ENCODE measurements around the gene LCE1F. TPM values are rescaled to one million over a fixed set of nuclear protein-coding genes. Genes with fewer than 3 reads are reported as not detected.

The LCE1F gene
- total RNA-seq, 4 donors from 2014 or later = not detected

DNA sequence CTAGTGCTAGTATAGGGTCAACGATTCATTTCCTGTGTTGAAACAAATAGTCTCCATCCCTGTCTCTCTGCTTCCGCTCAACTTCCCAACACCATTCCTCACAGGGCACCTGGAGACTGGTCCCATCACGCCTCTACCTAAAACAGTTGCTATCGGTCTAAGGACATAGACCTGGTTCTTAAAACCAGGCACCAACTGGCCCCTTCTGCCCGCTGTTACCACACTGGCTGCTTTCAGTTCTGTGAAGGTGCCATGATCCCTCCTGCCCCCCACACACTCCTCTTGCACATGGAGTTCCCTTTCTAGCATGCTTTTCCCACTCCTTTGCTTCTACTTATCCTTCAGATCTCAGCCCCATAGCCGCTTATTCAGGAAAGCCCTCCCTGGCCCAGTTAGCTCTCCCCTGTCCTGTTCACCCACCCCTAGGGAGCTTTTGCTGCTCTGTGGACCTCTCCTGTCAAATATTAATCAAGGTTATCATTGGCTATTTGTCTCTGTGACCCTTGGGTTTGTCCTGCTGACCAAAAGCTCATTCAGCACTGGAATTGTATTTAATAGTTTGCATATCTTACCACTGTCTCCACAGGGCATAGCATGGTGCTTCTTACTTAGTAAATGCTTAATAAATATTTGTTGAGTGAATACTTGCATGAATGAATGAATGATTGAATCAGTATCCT lies 29.0 kb upstream of the LCE1F start:
- no peaks in the 10 kb centered on the region for H3K36me3 ChIP-seq
- TF ChIP-seq POLR2A (IDR thresholded peaks at IDR 0.05; ENCODE audit: low read depth) (no peak), EP300 (IDR thresholded peaks at IDR 0.05) (no peak), POLR2AphosphoS5 (IDR thresholded peaks at IDR 0.05) (no peak)
- TF ChIP-seq, protein P1, sequence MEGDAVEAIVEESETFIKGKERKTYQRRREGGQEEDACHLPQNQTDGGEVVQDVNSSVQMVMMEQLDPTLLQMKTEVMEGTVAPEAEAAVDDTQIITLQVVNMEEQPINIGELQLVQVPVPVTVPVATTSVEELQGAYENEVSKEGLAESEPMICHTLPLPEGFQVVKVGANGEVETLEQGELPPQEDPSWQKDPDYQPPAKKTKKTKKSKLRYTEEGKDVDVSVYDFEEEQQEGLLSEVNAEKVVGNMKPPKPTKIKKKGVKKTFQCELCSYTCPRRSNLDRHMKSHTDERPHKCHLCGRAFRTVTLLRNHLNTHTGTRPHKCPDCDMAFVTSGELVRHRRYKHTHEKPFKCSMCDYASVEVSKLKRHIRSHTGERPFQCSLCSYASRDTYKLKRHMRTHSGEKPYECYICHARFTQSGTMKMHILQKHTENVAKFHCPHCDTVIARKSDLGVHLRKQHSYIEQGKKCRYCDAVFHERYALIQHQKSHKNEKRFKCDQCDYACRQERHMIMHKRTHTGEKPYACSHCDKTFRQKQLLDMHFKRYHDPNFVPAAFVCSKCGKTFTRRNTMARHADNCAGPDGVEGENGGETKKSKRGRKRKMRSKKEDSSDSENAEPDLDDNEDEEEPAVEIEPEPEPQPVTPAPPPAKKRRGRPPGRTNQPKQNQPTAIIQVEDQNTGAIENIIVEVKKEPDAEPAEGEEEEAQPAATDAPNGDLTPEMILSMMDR (IDR thresholded peaks at IDR 0.05) = no peak
- WGBS = 81% methylated on average over 6 of the region's 6 CpGs
- H3K4me3 ChIP-seq = no peak overlapping the region
- H3K9me3 ChIP-seq = no peaks in the 10 kb centered on the region
- no peak overlapping the region for H3K27ac ChIP-seq (replicated peaks in 1 of 4)
- intact Hi-C loops (cut with DNase I) = no loop called here
- H3K4me1 ChIP-seq = no peaks in the 10 kb centered on the region
- no peaks in the 10 kb centered on the region for H3K27me3 ChIP-seq
- DNase-seq (ENCODE audit: extremely low spot score) = no peak

DNA sequence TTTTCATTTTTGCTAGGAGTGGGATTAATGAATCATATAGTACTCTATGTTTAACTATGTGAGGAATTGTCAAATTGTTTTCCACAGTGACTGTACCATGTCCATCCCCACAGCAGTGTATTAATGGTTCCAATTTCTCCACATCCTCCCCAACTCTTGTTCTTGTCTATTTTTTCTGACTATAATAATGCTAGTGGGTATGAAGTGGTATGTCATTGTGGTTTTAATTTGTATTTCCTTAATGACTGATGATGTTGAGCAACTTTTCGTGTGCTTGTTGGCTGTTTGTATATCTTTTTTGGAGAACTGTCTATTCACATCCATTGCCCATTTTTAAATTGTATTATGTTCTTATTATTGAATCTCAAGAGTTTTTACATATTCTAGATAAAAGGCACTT lies 27.1 kb upstream of the LCE1F start:
- no peak for DNase-seq (ENCODE audit: extremely low spot score)
- Histone ChIP-seq H3K9me3 (no peaks in the 10 kb centered on the region), H3K4me3 (no peak overlapping the region), H3K27ac (replicated peaks in 1 of 4) (no peak overlapping the region), H3K27me3 (no peaks in the 10 kb centered on the region), H3K4me1 (no peaks in the 10 kb centered on the region), H3K36me3 (no peaks in the 10 kb centered on the region)
- TF ChIP-seq POLR2AphosphoS5 (IDR thresholded peaks at IDR 0.05) (no peak), EP300 (IDR thresholded peaks at IDR 0.05) (no peak), POLR2A (IDR thresholded peaks at IDR 0.05; ENCODE audit: low read depth) (no peak)
- TF ChIP-seq, protein P1 (IDR thresholded peaks at IDR 0.05) = no peak
- intact Hi-C loops (cut with DNase I) = no loop called here
- WGBS = 44% methylated on average over 1 of the region's 1 CpG

DNA sequence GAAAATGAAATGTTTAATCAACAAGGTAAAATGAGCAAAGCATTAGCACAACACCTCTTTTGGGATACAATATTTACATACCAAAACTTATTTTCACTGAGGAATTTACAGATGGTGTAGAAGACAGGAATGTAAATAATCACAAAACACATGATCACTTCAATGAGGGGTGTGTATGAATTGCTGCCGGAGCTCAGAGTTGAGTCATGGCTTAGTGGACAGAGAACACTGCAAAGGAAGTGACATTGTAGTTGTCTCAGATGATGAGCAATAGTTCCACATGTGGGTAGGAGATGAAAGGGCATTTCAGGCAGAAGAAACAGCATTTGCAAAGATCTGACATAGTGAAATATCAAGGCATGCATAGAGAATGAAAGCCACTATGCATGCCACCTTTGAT lies 22.7 kb upstream of the LCE1F start:
- Histone ChIP-seq H3K4me1 (no peaks in the 10 kb centered on the region), H3K9me3 (no peaks in the 10 kb centered on the region), H3K4me3 (no peak overlapping the region), H3K27ac (replicated peaks in 1 of 4) (no peak overlapping the region), H3K27me3 (peaks cover 0 to 3% (median 0%) of the 10 kb centered on the region in 4 donors), H3K36me3 (no peaks in the 10 kb centered on the region)
- DNase-seq (ENCODE audit: extremely low spot score) = no peak
- TF ChIP-seq POLR2AphosphoS5 (IDR thresholded peaks at IDR 0.05) = no peak
- TF ChIP-seq POLR2A (IDR thresholded peaks at IDR 0.05; ENCODE audit: low read depth) = no peak
- TF ChIP-seq, protein P1 (IDR thresholded peaks at IDR 0.05) = no peak
- no peak for TF ChIP-seq EP300 (IDR thresholded peaks at IDR 0.05)
- 25% methylated on average over 1 of the region's 1 CpG for WGBS
- intact Hi-C loops (cut with DNase I) = no loop called here

DNA sequence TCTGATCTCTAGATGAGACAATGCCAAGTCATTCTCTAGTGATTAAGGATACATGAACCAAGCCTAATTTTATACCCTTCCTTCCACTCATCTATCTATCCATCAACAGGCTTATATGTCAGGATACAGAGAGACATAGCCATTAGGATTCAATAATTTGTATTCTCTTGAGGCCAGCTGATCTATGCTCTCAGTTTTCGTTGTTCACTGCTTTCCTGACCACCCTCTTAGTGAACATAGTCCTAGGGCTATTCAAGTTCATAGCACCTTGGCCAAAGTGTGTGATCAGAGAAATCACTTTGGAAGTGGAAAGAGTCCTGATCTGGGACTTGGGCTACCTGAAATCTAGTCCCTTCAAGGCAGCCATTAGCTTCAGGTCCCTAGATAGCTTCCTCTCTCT lies 21.4 kb upstream of the LCE1F start:
- Histone ChIP-seq H3K36me3 (no peaks in the 10 kb centered on the region), H3K9me3 (no peaks in the 10 kb centered on the region), H3K27me3 (peaks cover 0 to 3% (median 0%) of the 10 kb centered on the region in 4 donors), H3K4me1 (no peaks in the 10 kb centered on the region), H3K4me3 (no peak overlapping the region), H3K27ac (replicated peaks in 1 of 4) (no peak overlapping the region)
- 50% methylated on average over 1 of the region's 1 CpG for WGBS
- intact Hi-C loops (cut with DNase I) = no loop called here
- TF ChIP-seq POLR2AphosphoS5 (IDR thresholded peaks at IDR 0.05) = no peak
- no peak for TF ChIP-seq EP300 (IDR thresholded peaks at IDR 0.05)
- TF ChIP-seq, protein P1 (IDR thresholded peaks at IDR 0.05) = no peak
- no peak for TF ChIP-seq POLR2A (IDR thresholded peaks at IDR 0.05; ENCODE audit: low read depth)
- no peak for DNase-seq (ENCODE audit: extremely low spot score)

DNA sequence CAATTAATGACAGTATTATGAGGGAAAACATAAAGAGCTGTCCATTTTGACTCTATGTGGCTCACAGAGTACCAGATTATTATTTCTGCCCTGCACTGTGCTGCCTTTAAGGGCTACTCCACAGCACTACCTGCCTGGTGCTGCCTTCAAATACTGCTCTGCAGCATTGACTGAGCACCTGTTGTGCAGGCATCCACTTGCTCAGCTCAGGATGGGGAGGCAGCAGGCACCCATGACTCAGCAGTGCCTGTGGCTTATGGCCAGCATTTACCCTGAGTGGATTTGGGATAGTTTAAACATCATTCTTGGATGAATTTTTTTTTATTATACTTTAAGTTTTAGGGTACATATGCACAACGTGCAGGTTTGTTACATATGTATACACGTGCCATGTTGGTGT lies 18.1 kb upstream of the LCE1F start:
- Histone ChIP-seq H3K27ac (replicated peaks in 1 of 4) (no peak overlapping the region), H3K36me3 (no peaks in the 10 kb centered on the region), H3K9me3 (no peaks in the 10 kb centered on the region), H3K4me3 (no peak overlapping the region), H3K4me1 (no peaks in the 10 kb centered on the region), H3K27me3 (peaks cover 0 to 3% (median 0%) of the 10 kb centered on the region in 4 donors)
- no peak for TF ChIP-seq EP300 (IDR thresholded peaks at IDR 0.05)
- intact Hi-C loops (cut with DNase I) = no loop called here
- WGBS = 76% methylated on average over 2 of the region's 2 CpGs
- no peak for DNase-seq (ENCODE audit: extremely low spot score)

All from esophagus muscularis mucosa (tissue), 4 donors.